Glomerular endothelial cell (primary cell): ENCODE measurements around the gene FZD10. TPM values are rescaled to one million over a fixed set of nuclear protein-coding genes. Genes with fewer than 3 reads are reported as not detected.

ENCODE experiments used
- DNase-seq: peaks from one replicate; pipeline ENCODE4 v3.0.0-alpha.2; 2011; ENCODE audit warnings: low read depth, low spot score; ENCODE audit errors: extremely low read depth
- total RNA-seq: library from RNA; depleted of rRNA; stranded (reverse); fragments of >200 nt; gene quantifications from 2 replicates; pipeline ENCODE4 v1.2.3, GENCODE V29; 2015

The FZD10 gene
- total RNA-seq, 1 donor from 2014 or later, result not detected

- no peak for DNase-seq
Observed at GRCh38 chr12:130131801-130132200, 30.5 kb upstream of the FZD10 start.

DNA sequence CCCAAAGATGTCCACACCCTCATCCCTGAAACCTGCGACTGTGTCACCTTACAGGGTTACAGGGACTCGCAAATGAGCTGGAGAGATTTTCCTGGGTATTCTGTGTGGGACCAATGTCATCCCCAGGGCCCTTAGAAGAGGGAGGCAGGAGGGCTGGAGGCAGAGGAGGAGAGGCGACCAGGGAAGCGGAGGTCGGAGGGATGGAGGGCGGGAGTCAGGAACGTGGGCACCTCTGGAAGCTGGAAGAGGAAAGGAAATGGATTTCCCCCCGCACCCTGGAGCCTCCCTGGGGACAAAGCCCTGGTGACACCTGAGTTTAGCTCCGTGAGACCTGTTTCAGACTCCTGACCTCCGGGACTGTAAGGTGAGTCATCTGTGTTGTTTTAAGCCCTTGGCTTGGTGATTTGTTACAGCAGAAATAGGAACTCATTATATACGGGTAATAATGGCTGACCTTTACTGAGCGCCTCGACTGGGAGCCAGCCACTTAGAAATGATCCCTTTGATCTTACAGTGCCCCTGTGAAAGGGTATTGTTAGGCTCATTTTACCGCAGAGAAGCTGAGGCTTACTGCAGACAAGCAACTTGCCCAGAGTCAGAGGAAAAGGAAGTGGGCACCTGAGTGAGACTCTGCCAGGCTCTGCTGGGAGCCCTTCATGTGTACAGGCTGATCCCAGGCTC lies 29.3 kb upstream of the FZD10 start:
- DNase-seq, result no peak

DNA sequence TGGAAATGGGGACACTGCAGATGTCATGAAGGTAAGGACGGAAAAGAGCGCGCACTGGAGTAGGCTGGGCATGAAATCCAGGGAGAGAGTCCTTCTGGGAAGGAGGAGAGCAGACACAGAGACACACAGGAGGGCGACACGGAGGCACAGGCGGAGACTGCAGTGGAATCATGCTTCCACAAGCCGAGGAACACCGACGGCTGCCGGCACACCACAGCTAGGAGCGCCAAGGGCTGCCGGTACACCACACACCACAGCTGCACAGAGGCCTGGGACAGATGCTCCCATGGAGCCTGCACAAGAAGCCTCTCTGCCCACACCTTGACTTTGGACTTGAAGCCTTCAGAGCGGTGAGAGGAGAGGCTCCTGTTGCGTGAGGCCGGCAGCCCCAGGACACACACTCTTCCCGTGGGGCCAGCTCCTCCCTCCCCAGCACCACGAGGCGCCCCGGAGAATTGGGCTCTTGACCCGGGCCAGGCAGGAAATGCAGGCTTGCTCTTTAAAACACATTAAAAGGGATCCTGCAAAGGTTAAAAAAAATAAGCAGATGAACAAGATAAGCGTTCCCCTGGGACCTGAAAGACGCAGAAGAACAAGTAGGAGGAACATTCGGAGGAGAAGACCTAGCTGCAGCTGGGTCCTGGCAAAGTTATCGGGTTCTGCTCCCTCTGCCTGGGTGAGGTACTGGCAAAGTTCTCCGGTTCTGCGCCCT lies 28.3 kb upstream of the FZD10 start:
- DNase-seq, result no peak

DNA sequence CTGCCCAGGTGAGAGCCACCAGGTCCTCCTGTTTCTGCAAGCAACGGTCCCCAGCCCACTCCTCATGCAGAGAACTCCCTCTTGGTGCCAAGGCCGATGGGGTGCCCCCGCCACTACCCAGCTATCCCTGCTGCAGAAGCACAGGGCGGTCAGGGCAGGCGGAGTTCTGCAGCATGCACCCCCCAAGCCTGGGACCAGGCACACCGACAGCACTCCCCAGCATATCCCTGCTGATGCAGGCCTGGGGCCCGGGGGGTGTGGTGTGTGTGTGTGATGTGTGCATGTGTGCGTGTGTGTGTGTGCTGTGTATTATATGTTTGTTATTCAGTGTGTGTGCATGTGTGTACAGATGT lies 27.7 kb upstream of the FZD10 start:
- no peak for DNase-seq

- no peak for DNase-seq
Observed at GRCh38 chr12:130136509-130137039, 25.7 kb upstream of the FZD10 start.

GRCh38 chr12:130137040-130138018 lies 24.9 kb upstream of the FZD10 start:
- no peak for DNase-seq

DNA sequence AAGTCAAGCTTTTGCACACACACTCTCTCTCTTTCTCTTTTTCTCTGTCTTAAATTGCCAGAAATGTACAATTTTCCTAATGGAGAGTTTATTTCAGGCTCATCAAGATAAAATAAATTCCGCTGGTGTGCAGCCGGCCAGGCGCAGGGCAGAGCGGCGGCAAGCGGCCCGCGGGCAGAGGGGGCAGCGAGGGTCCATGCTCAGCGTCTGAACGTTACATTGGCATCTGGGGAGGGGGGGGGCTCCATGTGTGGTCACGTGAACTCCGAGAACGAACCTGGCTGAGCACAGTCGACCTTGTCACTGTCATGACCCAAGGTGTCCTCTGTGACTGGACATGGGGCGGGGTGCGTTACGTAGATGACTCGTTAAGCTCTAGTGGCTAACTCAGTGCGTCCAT lies 23.8 kb upstream of the FZD10 start:
- DNase-seq, result no peak

DNA sequence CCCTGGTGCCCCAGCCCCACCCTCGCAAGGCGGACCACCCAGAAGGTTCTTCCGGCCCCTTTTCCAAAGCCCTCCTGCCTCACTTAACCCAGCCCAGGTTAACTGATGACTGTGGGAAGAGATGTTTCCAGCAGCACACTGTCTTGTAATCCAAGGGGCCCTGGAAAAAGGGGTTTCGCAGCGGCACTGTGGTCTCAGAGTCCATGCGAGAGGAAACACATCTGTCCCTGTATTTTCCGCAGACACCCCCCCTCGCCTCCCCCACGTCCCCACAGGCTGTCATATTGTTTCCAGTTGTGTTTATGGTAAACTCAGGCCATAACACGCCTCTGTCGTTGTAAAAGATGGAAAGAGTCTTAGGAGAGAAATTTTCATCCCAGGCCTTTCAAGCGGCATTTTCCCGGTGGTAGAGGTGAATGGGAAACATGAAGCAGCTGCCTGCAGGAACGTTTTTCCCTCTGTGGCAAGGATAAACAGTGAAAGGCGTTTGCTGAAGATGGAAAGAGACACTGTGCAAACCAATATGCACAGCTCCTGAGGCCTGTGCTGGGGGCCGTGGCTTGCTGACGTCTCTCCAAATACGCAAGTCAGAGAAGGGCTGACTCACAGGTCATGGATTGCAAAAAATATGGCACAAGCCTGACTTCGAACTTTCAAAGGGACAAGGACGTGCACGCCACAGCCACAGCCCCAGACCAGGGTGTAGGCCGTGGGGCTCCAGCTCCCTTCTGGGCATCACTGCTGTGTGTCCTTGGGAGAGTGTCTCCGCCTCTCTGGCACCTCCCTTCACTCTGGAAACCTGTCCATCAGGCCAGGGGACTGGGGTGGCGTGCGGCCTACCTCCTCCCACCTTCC lies 22.5 kb upstream of the FZD10 start:
- DNase-seq, result no peak

- no peak for DNase-seq
Observed at GRCh38 chr12:130141105-130141504, 21.2 kb upstream of the FZD10 start.

DNA sequence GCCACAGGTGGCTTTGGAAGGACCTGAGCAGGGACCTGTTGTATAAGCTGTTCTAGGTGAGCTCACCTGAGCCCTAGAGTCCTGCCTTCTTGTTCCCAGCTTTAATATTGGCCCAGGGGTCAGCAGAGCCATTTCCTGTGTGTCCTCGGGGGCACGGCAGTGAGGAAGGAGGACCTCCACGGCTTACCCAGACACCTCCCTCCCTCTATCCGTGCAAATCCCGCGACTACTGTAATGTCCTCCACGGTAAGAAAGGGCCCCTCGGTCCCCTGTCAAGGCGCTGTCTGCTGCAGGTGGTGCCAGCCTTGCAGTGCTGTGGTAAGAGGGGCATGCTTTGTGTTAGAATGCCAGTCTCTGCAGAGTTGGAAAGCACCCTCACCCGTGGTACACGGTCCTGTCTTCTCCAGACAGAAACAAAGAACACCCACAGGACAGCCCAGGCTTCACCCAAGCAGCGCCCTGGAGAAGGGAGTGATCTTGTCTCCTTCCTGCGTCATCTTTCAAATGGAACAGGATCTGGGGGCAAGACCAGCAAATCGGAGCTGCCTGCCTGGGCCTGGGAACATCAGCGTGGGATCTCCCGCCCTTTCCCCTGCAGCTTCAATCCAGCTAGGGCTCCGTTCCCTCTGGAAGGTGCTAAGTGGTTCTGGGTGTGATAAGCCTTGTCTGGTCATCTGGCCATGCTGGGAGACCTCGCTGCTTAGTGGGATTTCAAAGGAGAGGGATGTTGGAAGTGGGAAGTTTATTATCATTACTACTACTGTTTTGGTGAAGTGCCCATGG lies 20.2 kb upstream of the FZD10 start:
- DNase-seq, result no peak

DNA sequence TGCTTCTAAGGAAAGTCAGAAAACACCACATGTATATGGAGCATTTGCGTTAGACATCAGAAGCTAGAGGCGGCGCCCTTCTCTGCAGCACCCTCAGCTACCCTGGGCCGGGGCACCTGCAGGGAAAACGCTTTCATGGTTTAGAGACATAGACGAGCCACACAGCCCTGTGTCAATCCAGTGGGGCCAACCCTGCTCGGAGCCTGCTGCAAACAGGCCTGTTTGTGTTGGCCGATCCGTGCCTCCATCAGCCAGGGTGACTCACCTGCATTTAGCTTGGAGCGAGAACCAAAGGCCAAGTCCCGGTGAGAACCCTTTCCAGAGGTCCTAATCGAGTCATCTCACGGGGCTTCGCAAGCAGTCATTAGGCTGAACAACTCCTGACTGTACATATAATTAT lies 19.5 kb upstream of the FZD10 start:
- DNase-seq, result no peak

DNA sequence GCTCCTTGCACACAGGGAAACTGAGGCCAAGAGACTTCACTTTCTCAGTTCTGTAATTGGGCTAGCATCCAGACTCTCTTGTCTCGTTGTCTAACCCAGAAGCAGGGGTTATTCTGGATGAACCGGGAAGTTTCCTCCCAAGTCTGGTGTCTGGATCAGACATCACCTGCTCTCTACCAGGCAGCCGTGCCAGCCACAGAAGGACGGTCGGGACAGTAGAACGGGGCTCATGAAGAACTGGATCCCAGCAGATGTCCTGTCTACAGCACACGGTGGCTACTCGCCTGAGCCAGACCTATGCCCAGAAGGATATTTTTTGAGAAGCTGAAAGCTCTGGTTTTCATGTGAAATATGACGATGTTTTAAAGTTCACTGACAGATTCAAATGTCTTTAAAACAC lies 19.1 kb upstream of the FZD10 start:
- no peak for DNase-seq

DNA sequence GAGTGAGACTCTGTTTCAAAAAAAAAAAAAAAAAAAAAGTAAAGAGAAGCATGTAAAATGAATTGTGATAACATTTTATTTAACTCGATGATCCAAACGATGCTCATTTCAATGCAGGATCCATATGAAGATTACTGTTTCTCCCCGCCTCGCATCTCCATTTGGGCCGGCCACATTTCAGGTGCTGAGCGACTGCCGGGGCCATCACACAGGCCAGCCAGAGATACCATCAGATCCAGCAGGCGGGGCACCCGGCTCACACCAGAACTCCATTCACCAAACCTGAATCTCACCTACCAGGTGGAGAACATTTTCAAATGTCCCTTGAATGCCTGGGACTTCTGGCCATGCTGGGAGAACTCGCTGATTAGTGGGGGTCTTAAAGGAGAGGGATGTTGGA lies 18.0 kb upstream of the FZD10 start:
- no peak for DNase-seq

- no peak for DNase-seq
Observed at GRCh38 chr12:130145731-130146130, 16.5 kb upstream of the FZD10 start.

DNA sequence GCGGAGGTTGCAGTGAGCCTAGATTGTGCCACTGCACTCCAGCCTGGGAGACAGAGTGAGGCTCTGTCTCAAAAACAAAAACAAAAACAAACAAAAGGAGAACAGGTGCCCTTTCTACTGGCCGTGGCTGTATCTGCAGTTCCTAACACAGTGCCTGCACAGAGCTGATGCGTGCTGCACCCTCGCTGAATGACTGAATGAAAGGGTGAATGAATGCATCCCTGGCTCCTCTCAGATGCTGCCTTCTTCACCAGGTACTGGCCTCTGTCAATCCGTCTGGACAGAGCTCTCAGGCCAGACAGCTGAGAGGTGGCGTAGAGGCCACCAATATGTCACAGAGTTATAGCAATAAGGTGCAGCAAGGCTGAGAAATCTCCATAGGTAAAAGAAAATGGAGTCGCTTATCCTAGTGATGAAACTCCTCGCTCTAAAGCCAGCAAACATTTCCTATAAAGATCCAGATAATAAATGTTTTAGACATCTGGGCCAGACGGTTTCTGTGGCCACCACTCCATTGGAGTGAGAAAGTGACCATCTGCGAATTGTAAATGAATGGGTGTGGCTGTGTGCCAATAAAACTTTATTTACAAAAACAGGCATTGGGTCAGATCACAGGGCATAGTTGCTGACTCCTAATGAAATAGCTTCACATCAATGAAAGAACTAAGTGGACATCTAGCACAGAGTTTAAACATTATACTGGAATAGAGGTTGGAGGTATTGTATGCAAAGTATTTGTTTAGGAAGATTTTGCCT lies 15.9 kb upstream of the FZD10 start:
- DNase-seq, result no peak

GRCh38 chr12:130147875-130148596 lies 14.2 kb upstream of the FZD10 start:
- no peak for DNase-seq

DNA sequence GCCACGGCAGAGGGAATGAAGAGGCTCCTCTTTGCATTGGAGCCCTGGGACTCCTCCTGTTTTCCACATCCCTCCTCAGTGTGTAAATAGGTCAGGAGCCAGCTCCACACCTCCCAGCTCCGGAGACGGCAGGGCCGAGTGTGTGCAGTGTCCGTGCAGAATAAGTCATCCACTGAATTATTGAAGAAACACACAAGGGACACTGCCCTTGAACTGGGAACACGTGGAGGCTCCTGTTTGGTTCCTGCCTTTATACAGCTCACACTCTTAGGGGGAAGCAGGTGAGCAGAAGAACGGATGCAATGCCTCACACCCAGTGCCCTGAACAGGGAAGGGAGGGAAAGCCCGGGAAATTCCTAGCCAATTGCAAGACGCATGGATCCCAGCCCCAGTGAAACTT lies 10.4 kb upstream of the FZD10 start:
- no peak for DNase-seq

- no peak for DNase-seq
Observed at GRCh38 chr12:130152386-130152785, 9.9 kb upstream of the FZD10 start.
